ENCODE measurements around the gene KCNAB1. TPM values are rescaled to one million over a fixed set of nuclear protein-coding genes. Genes with fewer than 3 reads are reported as not detected.

Gene KCNAB1
- total RNA-seq, 4 donors from 2014 or later = 0.20 to 3.0 (median 1.6) TPM

- H3K36me3 ChIP-seq = no peaks in the 10 kb centered on the region
- WGBS, 2 donors (ENCODE audit: low coverage in 1 of 2) = 29 to 54% methylated on average over 2 to 3 of the region's 3 CpGs
- H3K4me1 ChIP-seq = no peaks in the 10 kb centered on the region
- no peak for TF ChIP-seq POLR2A (IDR thresholded peaks at IDR 0.05)
- no peak for TF ChIP-seq POLR2AphosphoS5 (IDR thresholded peaks at IDR 0.05)
- TF ChIP-seq, protein P1, sequence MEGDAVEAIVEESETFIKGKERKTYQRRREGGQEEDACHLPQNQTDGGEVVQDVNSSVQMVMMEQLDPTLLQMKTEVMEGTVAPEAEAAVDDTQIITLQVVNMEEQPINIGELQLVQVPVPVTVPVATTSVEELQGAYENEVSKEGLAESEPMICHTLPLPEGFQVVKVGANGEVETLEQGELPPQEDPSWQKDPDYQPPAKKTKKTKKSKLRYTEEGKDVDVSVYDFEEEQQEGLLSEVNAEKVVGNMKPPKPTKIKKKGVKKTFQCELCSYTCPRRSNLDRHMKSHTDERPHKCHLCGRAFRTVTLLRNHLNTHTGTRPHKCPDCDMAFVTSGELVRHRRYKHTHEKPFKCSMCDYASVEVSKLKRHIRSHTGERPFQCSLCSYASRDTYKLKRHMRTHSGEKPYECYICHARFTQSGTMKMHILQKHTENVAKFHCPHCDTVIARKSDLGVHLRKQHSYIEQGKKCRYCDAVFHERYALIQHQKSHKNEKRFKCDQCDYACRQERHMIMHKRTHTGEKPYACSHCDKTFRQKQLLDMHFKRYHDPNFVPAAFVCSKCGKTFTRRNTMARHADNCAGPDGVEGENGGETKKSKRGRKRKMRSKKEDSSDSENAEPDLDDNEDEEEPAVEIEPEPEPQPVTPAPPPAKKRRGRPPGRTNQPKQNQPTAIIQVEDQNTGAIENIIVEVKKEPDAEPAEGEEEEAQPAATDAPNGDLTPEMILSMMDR (IDR thresholded peaks at IDR 0.05) = no peak
- TF ChIP-seq EP300 (IDR thresholded peaks at IDR 0.05; ENCODE audit: low read depth) = no peak
- no peak overlapping the region for H3K27ac ChIP-seq
- in situ Hi-C loops (cut with MboI; ENCODE audit: low pct_ligation_motif_present in 1 of 4, low pct_unique_long_range_greater_than_20kb in 1 of 4, low sequenced_read_pairs in 3 of 4) (no loop called here), intact Hi-C loops (cut with DNase I; ENCODE audit: low total_unique reads) (no loop called here)
- no peak overlapping the region for H3K4me3 ChIP-seq
- no peaks in the 10 kb centered on the region for H3K27me3 ChIP-seq
- no peak for DNase-seq
- no peaks in the 10 kb centered on the region for H3K9me3 ChIP-seq
Measured at GRCh38 chr3:156434921-156435320, 314.5 kb downstream of the KCNAB1 start.

DNA sequence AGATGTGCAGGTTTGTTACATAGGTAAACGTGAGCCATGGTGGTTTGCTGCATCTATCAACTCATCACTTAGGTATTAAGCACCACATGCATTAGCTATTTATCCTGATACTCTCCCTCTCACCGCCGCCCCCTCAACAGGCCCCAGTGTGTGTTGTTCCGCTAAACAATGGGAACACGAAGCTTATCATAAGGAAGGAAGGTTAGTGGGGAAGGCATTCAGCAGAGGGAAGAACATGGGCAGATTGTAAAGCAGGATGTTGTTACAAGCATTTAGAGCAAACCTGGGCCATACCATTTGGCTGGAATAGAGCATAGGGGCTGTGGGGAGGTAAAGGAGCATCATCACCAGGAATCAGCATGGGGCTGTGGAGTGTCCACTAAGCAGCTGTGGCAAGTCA, 322.7 kb downstream of the KCNAB1 start:
- no peaks in the 10 kb centered on the region for H3K9me3 ChIP-seq
- in situ Hi-C loops (cut with MboI; ENCODE audit: low pct_ligation_motif_present in 1 of 4, low pct_unique_long_range_greater_than_20kb in 1 of 4, low sequenced_read_pairs in 3 of 4) (no loop called here), intact Hi-C loops (cut with DNase I; ENCODE audit: low total_unique reads) (no loop called here)
- no peak overlapping the region for H3K4me3 ChIP-seq
- peak overlapping the region in 3 of 4 donors; percentile 57 to 68 (median 64) for H3K27ac ChIP-seq
- no peaks in the 10 kb centered on the region for H3K27me3 ChIP-seq
- TF ChIP-seq POLR2AphosphoS5 (IDR thresholded peaks at IDR 0.05) (no peak), EP300 (IDR thresholded peaks at IDR 0.05; ENCODE audit: low read depth) (no peak), POLR2A (IDR thresholded peaks at IDR 0.05) (no peak)
- TF ChIP-seq, protein P1 (IDR thresholded peaks at IDR 0.05) = no peak
- no peaks in the 10 kb centered on the region for H3K36me3 ChIP-seq
- no peak for DNase-seq
- WGBS, 2 donors (ENCODE audit: low coverage in 1 of 2) = 91 to 93% methylated on average over 5 of the region's 5 CpGs
- H3K4me1 ChIP-seq = peaks cover 0 to 3% (median 1%) of the 10 kb centered on the region in 4 donors

- no peaks in the 10 kb centered on the region for H3K9me3 ChIP-seq
- TF ChIP-seq POLR2A (IDR thresholded peaks at IDR 0.05) (no peak), POLR2AphosphoS5 (IDR thresholded peaks at IDR 0.05) (no peak), EP300 (IDR thresholded peaks at IDR 0.05; ENCODE audit: low read depth) (no peak)
- TF ChIP-seq, protein P1 (IDR thresholded peaks at IDR 0.05) = no peak
- intact Hi-C loops (cut with DNase I; ENCODE audit: low total_unique reads) (no loop called here), in situ Hi-C loops (cut with MboI; ENCODE audit: low pct_ligation_motif_present in 1 of 4, low pct_unique_long_range_greater_than_20kb in 1 of 4, low sequenced_read_pairs in 3 of 4) (no loop called here)
- no peak for DNase-seq
- H3K27me3 ChIP-seq = no peaks in the 10 kb centered on the region
- 85 to 88% methylated on average over 6 to 10 of the region's 10 CpGs for WGBS, 2 donors (ENCODE audit: low coverage in 1 of 2)
- H3K27ac ChIP-seq = peak overlapping the region in 3 of 4 donors; percentile 57 to 80 (median 64)
- H3K36me3 ChIP-seq = no peaks in the 10 kb centered on the region
- no peak overlapping the region for H3K4me3 ChIP-seq
- H3K4me1 ChIP-seq = peaks cover 0 to 3% (median 1%) of the 10 kb centered on the region in 4 donors
Measured at GRCh38 chr3:156445117-156446090, 325.0 kb downstream of the KCNAB1 start.

DNA sequence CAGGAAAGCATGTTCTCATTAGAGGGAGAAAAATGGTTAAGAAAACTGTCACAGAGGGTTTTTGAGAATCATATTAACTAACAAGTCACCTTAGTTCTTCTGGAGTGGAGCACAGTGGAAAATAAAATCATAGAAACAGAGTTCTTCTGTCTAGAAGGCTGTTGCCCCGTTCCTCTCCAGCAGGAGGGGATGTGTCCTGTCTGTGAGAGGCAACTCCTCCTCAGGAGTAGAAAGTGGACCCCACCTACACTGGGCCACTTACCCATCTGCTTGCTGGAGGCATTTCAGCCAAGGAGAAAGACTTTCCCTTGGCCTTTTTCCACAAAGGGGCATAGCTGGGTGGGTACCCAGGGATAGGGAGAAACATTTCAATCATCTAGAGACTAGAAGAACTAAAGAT, 327.9 kb downstream of the KCNAB1 start:
- TF ChIP-seq POLR2A (IDR thresholded peaks at IDR 0.05) (no peak), EP300 (IDR thresholded peaks at IDR 0.05; ENCODE audit: low read depth) (no peak)
- TF ChIP-seq, protein P1 (IDR thresholded peaks at IDR 0.05) = peak in 4 of 5 experiments; percentile 12 to 35 (median 26)
- no peak for DNase-seq
- Histone ChIP-seq H3K27ac (no peak overlapping the region), H3K4me1 (peaks cover 0 to 3% (median 1%) of the 10 kb centered on the region in 4 donors), H3K27me3 (no peaks in the 10 kb centered on the region), H3K36me3 (no peaks in the 10 kb centered on the region), H3K4me3 (no peak overlapping the region), H3K9me3 (no peaks in the 10 kb centered on the region)
- intact Hi-C loops (cut with DNase I; ENCODE audit: low total_unique reads) = no loop called here
- 57% methylated on average over 1 of the region's 1 CpG; no CpG with 5 or more reads in 1 of the 2 donors for WGBS, 2 donors (ENCODE audit: low coverage in 1 of 2)
- in situ Hi-C loops (cut with MboI; ENCODE audit: low pct_ligation_motif_present in 1 of 4, low pct_unique_long_range_greater_than_20kb in 1 of 4, low sequenced_read_pairs in 3 of 4) = no loop called here

Data from transverse colon (tissue), 4 donors.